HL-60/S4 treated with phorbol 12-myristate 13-acetate at 8.2 ng/mL for 4 days and 3 days (cell line): ENCODE data around the gene SDHA.
"Not testable (repeated sequence)": the region's sequence is repeated elsewhere in the genome, so short reads cannot be mapped to it uniquely, and the experiment has no call there.

Experiments
- in situ Hi-C: fragments of 300-500 bp; cut with MboI; formaldehyde crosslinking; loops from 2 replicates; pipeline ENCODE4 v1.15.0; 2022; ENCODE audit warnings: low sequenced_read_pairs

SDHA gene

GRCh38 chr5:251975-252374 is 33.9 kb downstream of the SDHA start:
- in situ Hi-C loops = not testable (repeated sequence)

DNA sequence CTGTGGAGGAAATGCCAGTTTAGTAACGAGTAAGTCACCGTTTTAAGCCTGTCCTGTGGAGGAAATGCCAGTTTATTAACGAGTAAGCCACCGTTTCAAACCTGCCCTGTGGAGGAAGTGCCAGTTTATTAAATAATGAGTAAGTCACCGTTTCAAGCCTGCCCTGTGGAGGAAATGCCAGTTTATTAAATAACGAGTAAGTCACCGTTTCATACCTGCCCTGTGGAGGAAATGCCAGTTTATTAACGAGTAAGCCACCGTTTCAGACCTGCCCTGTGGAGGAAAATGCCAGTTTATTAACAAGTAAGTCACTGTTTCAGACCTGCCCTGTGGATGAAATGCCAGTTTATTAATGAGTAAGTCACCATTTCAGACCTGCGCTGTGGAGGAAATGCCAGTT is 34.4 kb downstream of the SDHA start:
- in situ Hi-C loops = no loop called here

GRCh38 chr5:254322-254721 is 36.2 kb downstream of the SDHA start:
- in situ Hi-C loops = not testable (repeated sequence)

DNA sequence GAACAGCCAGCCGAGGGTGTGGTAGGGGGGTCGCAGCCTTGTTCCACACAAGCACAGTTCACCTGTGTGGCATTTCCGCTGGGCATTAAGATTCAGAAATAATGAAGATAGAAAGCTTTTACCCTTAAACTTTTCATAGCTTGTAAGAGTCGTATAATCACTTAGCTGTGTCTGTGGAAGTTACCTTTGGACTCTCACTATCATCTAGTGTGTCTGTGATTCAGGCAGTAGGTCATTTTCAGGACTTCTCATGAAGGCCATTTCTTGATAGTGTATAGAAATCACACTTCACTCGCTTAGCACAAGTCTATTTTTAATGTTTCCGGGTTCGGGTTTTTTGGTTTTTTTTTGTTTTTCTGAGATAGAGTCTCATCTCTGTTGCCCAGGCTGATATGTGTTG is 37.0 kb downstream of the SDHA start:
- in situ Hi-C loops = not testable (repeated sequence)

DNA sequence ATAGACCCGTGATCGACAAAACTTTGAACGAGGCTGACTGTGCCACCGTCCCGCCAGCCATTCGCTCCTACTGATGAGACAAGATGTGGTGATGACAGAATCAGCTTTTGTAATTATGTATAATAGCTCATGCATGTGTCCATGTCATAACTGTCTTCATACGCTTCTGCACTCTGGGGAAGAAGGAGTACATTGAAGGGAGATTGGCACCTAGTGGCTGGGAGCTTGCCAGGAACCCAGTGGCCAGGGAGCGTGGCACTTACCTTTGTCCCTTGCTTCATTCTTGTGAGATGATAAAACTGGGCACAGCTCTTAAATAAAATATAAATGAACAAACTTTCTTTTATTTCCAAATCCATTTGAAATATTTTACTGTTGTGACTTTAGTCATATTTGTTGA is 38.2 kb downstream of the SDHA start:
- in situ Hi-C loops = not testable (repeated sequence)

- in situ Hi-C loops = no loop called here
Measured at GRCh38 chr5:257148-257547, 39.0 kb downstream of the SDHA start.

DNA sequence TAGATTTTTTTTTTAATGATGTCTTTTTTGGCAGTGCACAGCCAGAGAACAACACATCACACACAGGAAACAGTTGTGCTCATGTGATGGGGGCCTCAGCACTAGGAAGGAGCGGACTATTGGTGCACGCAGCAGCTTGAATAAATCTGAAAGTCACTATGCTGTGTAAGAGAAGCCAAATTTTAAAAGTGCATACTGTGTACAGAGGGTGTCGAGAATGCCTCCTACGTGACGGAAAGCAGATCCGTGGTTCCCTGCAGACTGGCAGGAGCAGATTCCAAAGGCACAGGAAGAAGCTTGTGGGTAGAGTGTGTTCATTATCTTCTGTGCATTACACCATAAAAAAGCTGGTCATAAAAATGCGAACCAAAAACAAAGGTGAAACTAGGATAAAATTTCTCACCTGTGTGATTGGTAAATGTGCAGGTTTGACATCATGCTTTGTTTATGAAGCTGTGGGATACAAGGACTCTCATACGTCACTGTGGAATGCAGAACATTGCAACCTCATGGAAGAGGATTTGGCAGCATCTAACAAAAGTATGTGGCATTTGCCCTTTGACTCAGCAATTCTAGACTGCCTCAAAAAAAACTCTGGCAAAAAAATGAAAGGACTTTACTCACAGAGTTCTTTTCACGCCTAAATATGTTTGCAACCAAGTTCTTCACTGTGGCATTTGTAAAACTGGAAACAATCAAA is 45.3 kb downstream of the SDHA start:
- in situ Hi-C loops = not testable (repeated sequence)

- in situ Hi-C loops = no loop called here
Measured at GRCh38 chr5:264338-264737, 46.2 kb downstream of the SDHA start.

DNA sequence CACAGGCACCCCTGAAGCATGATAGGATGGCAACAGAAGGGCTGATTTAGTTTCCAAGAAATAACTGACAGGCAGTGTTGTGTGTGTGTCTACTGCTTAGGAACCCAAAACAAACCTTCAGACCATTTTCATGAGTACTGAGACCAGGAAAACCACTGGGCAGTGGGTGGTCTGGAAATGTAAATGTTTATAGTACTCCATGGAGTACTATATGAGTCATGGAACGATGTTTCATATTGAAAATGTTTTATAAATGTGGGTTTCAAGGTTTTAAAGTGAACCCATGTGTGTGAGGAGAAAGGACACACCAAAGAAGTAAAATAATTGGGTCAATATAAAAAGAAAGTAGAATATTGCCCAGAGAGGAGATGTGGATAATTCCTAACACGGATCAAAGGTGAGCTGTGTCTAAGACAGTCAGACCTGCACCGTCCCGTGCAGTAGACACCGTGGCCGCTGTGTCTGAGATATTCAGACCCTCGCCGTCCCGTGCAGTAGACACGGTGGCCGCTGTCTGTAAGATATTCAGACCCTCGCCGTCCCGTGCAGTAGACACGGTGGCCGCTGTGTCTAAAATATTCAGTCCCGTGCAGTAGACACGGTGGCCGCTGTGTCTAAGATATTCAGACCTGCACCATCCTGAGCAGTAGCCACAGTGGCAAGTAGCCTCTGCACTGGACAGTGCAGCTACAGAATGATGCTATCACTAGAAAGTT is 48.3 kb downstream of the SDHA start:
- in situ Hi-C loops = not testable (repeated sequence)

GRCh38 chr5:267716-268115 is 49.6 kb downstream of the SDHA start:
- in situ Hi-C loops = no loop called here

- in situ Hi-C loops = no loop called here
Measured at GRCh38 chr5:270340-270739, 52.2 kb downstream of the SDHA start.

DNA sequence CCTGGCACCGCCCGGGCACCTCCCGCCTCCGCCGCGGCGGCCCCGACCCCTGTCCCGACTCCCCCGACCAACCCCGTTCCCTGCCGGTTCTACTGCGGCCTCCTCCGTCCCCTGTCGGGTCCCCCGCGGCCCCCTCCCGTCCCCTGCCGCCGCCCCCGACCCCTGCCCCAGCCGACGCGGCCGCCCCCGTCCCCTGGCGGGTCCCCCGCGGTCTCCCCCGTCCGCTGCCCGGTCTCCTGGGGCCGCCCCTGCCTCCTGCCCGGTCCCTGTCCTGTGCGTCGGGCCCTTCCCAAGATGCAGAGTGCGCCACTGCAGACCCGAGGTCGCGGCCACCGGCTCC is 53.7 kb downstream of the SDHA start:
- in situ Hi-C loops = not testable (repeated sequence)

- in situ Hi-C loops = not testable (repeated sequence)
Measured at GRCh38 chr5:273091-273490, 55.0 kb downstream of the SDHA start.

DNA sequence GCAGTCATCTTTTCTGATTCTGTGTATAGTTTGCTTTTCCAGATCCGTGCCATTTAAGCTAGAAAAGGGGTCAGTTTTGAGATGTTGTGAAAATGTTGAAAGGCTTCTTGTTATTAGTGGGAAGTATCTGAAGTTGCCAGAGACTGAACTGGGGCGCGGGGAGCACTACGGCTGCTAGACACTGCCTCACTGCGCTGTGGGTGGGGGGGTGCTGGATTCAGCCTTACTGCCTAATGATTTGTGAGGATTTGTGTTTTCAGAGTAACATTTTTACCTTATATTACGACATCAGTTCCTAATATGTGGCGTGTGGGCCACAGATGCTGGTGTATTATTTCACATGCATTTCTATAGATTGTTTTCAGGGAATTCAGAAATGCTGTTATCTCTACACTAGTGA is 55.4 kb downstream of the SDHA start:
- in situ Hi-C loops = not testable (repeated sequence)

GRCh38 chr5:274346-274745 is 56.2 kb downstream of the SDHA start:
- in situ Hi-C loops = not testable (repeated sequence)

GRCh38 chr5:278646-279045 is 60.5 kb downstream of the SDHA start:
- in situ Hi-C loops = no loop called here

GRCh38 chr5:279051-279665 is 61.0 kb downstream of the SDHA start:
- in situ Hi-C loops = not testable (repeated sequence)

GRCh38 chr5:285991-286557 is 68.0 kb downstream of the SDHA start:
- in situ Hi-C loops = no loop called here

GRCh38 chr5:290200-290599 is 72.1 kb downstream of the SDHA start:
- in situ Hi-C loops = not testable (repeated sequence)

DNA sequence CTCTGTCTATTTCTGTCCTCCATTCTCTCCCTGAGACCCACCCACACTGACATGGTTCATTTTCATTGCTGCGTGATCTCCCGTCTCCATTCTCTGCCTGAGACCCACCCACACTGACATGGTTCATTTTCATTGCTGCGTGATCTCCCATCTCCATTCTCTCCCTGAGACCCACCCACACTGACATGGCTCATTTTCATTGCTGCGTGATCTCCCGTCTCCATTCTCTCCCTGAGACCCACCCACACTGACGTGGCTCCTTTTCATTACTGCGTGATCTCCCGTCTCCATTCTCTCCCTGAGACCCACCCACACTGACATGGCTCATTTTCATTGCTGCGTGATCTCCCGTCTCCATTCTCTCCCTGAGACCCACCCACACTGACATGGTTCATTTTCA is 73.2 kb downstream of the SDHA start:
- in situ Hi-C loops = not testable (repeated sequence)

DNA sequence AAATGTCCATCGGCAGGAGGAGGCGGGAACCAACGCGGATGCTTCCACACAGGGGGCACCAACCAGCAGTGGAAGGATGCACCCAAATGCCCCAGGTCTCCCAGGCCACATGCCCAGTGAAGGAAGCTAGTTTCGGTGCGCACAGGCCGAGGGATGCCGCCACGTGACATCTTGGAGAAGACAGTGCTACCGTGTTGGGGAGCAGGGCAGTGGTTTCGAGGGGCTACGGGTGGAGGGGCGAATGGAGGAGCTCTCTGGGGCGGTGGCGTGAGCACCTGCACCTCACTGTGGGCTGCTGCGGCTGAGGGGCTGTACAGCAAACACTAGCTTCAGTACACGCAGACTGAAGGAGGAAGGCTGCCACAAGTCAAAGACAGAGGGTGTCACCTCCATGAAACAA is 76.7 kb downstream of the SDHA start:
- in situ Hi-C loops = not testable (repeated sequence)

- in situ Hi-C loops = not testable (repeated sequence)
Measured at GRCh38 chr5:296207-296606, 78.1 kb downstream of the SDHA start.
